MG63 (cell line): ENCODE measurements around the gene ATAD2B. TPM values are rescaled to one million over a fixed set of nuclear protein-coding genes. Genes with fewer than 3 reads are reported as not detected.
A peak's percentile ranks its signal among the peaks of the same experiment; 100 is the strongest.

Experiments used
- DNase-seq: peaks from one replicate; pipeline ENCODE4 v3.0.0-alpha.2; 2020
- H3K27me3 ChIP-seq: fragments of 250-450 bp; sonication (Bioruptor Pico); 2 replicates; pipeline ENCODE4 v1.5.1; 2020; ENCODE audit warnings: mild to moderate bottlenecking, moderate library complexity
- H3K36me3 ChIP-seq: fragments of 250-450 bp; sonication (Bioruptor Pico); 2 replicates; pipeline ENCODE4 v1.5.1; 2020; ENCODE audit warnings: mild to moderate bottlenecking, moderate library complexity
- H3K4me3 ChIP-seq: fragments of 250-450 bp; sonication (Bioruptor Pico); 2 replicates; pipeline ENCODE4 v1.5.1; 2020; ENCODE audit warnings: mild to moderate bottlenecking, moderate library complexity
- H3K9me3 ChIP-seq: fragments of 250-450 bp; sonication (Bioruptor Pico); 2 replicates; pipeline ENCODE4 v1.5.1; 2020; ENCODE audit warnings: mild to moderate bottlenecking, moderate library complexity
- total RNA-seq: library from RNA; depleted of rRNA; stranded (reverse); fragments of >200 nt; shearing (Covaris generic); gene quantifications from 2 replicates; pipeline ENCODE4 v1.2.3, GENCODE V29; 2014; ENCODE audit warnings: low replicate concordance

ATAD2B gene
- total RNA-seq, 1 experiment from 2014 or later = 2.9 TPM

GRCh38 chr2:23924589-23925359 is 2.1 kb downstream of the ATAD2B start:
- no peaks in the 10 kb centered on the region for H3K9me3 ChIP-seq
- no peak for DNase-seq
- no peaks in the 10 kb centered on the region for H3K27me3 ChIP-seq
- no peaks in the 10 kb centered on the region for H3K36me3 ChIP-seq
- H3K4me3 ChIP-seq = peak overlapping the region; percentile 99

GRCh38 chr2:23918837-23919489 is 8.0 kb downstream of the ATAD2B start:
- Histone ChIP-seq H3K9me3 (no peaks in the 10 kb centered on the region), H3K4me3 (no peak overlapping the region), H3K36me3 (peaks cover 4% of the 10 kb centered on the region; the same call in 1 of the 2 replicates), H3K27me3 (no peaks in the 10 kb centered on the region)
- no peak for DNase-seq

- H3K36me3 ChIP-seq = peaks cover 4% of the 10 kb centered on the region; the same call in 1 of the 2 replicates
- DNase-seq = no peak
Observed at GRCh38 chr2:23916727-23917405, 10.1 kb downstream of the ATAD2B start.

GRCh38 chr2:23915327-23915726 is 11.6 kb downstream of the ATAD2B start:
- Histone ChIP-seq H3K4me3 (no peak overlapping the region), H3K9me3 (no peaks in the 10 kb centered on the region), H3K27me3 (no peaks in the 10 kb centered on the region), H3K36me3 (peaks cover 4% of the 10 kb centered on the region; the same call in 1 of the 2 replicates)
- DNase-seq = no peak

More at GRCh38 chr2:23916727-23917405, 10.1 kb downstream of the ATAD2B start:
- H3K9me3 ChIP-seq = no peaks in the 10 kb centered on the region
- H3K4me3 ChIP-seq = no peak overlapping the region
- H3K27me3 ChIP-seq = no peaks in the 10 kb centered on the region

- H3K4me3 ChIP-seq = no peak overlapping the region
- peaks cover 2% of the 10 kb centered on the region; the same call in 1 of the 2 replicates for H3K36me3 ChIP-seq
- no peaks in the 10 kb centered on the region for H3K9me3 ChIP-seq
- no peak for DNase-seq
- H3K27me3 ChIP-seq = no peaks in the 10 kb centered on the region
Observed at GRCh38 chr2:23912054-23912453, 14.9 kb downstream of the ATAD2B start.

- Histone ChIP-seq H3K27me3 (no peaks in the 10 kb centered on the region), H3K9me3 (no peaks in the 10 kb centered on the region)
- no peak for DNase-seq
Observed at GRCh38 chr2:23905155-23905554, 21.8 kb downstream of the ATAD2B start.

GRCh38 chr2:23904692-23905091 is 22.2 kb downstream of the ATAD2B start:
- Histone ChIP-seq H3K9me3 (no peaks in the 10 kb centered on the region), H3K36me3 (no peaks in the 10 kb centered on the region), H3K27me3 (no peaks in the 10 kb centered on the region), H3K4me3 (no peak overlapping the region)
- no peak for DNase-seq

More at GRCh38 chr2:23905155-23905554, 21.8 kb downstream of the ATAD2B start:
- no peaks in the 10 kb centered on the region for H3K36me3 ChIP-seq
- H3K4me3 ChIP-seq = no peak overlapping the region

GRCh38 chr2:23904215-23904614 is 22.7 kb downstream of the ATAD2B start:
- Histone ChIP-seq H3K36me3 (no peaks in the 10 kb centered on the region), H3K27me3 (no peaks in the 10 kb centered on the region), H3K4me3 (no peak overlapping the region), H3K9me3 (no peaks in the 10 kb centered on the region)
- DNase-seq = no peak

GRCh38 chr2:23903034-23903433 is 23.9 kb downstream of the ATAD2B start:
- Histone ChIP-seq H3K9me3 (no peaks in the 10 kb centered on the region), H3K4me3 (no peak overlapping the region), H3K36me3 (no peaks in the 10 kb centered on the region), H3K27me3 (no peaks in the 10 kb centered on the region)
- DNase-seq = no peak

GRCh38 chr2:23901966-23902846 is 24.7 kb downstream of the ATAD2B start:
- no peak for DNase-seq
- H3K4me3 ChIP-seq = no peak overlapping the region
- no peaks in the 10 kb centered on the region for H3K36me3 ChIP-seq
- H3K27me3 ChIP-seq = no peaks in the 10 kb centered on the region
- no peaks in the 10 kb centered on the region for H3K9me3 ChIP-seq

- no peak overlapping the region for H3K4me3 ChIP-seq
Observed at GRCh38 chr2:23900541-23901322, 26.2 kb downstream of the ATAD2B start.

GRCh38 chr2:23900133-23900532 is 26.8 kb downstream of the ATAD2B start:
- no peak for DNase-seq

More at GRCh38 chr2:23900541-23901322, 26.2 kb downstream of the ATAD2B start:
- Histone ChIP-seq H3K36me3 (no peaks in the 10 kb centered on the region), H3K27me3 (no peaks in the 10 kb centered on the region), H3K9me3 (no peaks in the 10 kb centered on the region)
- peak; percentile 67 for DNase-seq

GRCh38 chr2:23871206-23871605 is 55.7 kb downstream of the ATAD2B start:
- Histone ChIP-seq H3K36me3 (peaks cover 23% of the 10 kb centered on the region), H3K27me3 (no peaks in the 10 kb centered on the region)

More at GRCh38 chr2:23900133-23900532, 26.8 kb downstream of the ATAD2B start:
- Histone ChIP-seq H3K27me3 (no peaks in the 10 kb centered on the region), H3K9me3 (no peaks in the 10 kb centered on the region), H3K36me3 (no peaks in the 10 kb centered on the region), H3K4me3 (no peak overlapping the region)

GRCh38 chr2:23867449-23867848 is 59.5 kb downstream of the ATAD2B start:
- H3K36me3 ChIP-seq = peaks cover 23% of the 10 kb centered on the region
- no peak overlapping the region for H3K4me3 ChIP-seq
- DNase-seq = no peak
- H3K9me3 ChIP-seq = no peaks in the 10 kb centered on the region
- no peaks in the 10 kb centered on the region for H3K27me3 ChIP-seq

More at GRCh38 chr2:23871206-23871605, 55.7 kb downstream of the ATAD2B start:
- H3K4me3 ChIP-seq = no peak overlapping the region
- no peaks in the 10 kb centered on the region for H3K9me3 ChIP-seq
- DNase-seq = no peak

GRCh38 chr2:23862716-23863426 is 64.1 kb downstream of the ATAD2B start:
- Histone ChIP-seq H3K27me3 (no peaks in the 10 kb centered on the region), H3K36me3 (peaks cover 23% of the 10 kb centered on the region), H3K4me3 (no peak overlapping the region), H3K9me3 (no peaks in the 10 kb centered on the region)
- DNase-seq = no peak
